HL-60/S4 treated with phorbol 12-myristate 13-acetate at 8.2 ng/mL for 4 days and 3 days (cell line): ENCODE results near the gene KRTAP15-1.

Experiments
- in situ Hi-C: fragments of 300-500 bp; cut with MboI; formaldehyde crosslinking; loops from 2 replicates; pipeline ENCODE4 v1.15.0; 2022; ENCODE audit warnings: low sequenced_read_pairs

Gene KRTAP15-1

GRCh38 chr21:30486180-30486579, 46.1 kb downstream of the KRTAP15-1 start:
- in situ Hi-C loops, result no loop called here

- in situ Hi-C loops, result no loop called here
Measured at GRCh38 chr21:30487336-30487735, 47.3 kb downstream of the KRTAP15-1 start, which contains the start of gene KRTAP19-2. TSS of gene KRTAP19-2 (minus strand) at chr21:30487436. CDS start at chr21:30487348, 88 bp downstream.
